ENCODE results near the gene IL1R1. TPM values are rescaled to one million over a fixed set of nuclear protein-coding genes. Genes with fewer than 3 reads are reported as not detected.
A peak's percentile ranks its signal among the peaks of the same experiment; 100 is the strongest.
"Not testable (repeated sequence)": the region's sequence is repeated elsewhere in the genome, so short reads cannot be mapped to it uniquely, and the experiment has no call there.

Gene IL1R1, protein sequence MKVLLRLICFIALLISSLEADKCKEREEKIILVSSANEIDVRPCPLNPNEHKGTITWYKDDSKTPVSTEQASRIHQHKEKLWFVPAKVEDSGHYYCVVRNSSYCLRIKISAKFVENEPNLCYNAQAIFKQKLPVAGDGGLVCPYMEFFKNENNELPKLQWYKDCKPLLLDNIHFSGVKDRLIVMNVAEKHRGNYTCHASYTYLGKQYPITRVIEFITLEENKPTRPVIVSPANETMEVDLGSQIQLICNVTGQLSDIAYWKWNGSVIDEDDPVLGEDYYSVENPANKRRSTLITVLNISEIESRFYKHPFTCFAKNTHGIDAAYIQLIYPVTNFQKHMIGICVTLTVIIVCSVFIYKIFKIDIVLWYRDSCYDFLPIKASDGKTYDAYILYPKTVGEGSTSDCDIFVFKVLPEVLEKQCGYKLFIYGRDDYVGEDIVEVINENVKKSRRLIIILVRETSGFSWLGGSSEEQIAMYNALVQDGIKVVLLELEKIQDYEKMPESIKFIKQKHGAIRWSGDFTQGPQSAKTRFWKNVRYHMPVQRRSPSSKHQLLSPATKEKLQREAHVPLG
- 7.9 and 12.4 TPM in 2 replicates for total RNA-seq (2014; rRNA removed; shearing (Covaris generic))

DNA sequence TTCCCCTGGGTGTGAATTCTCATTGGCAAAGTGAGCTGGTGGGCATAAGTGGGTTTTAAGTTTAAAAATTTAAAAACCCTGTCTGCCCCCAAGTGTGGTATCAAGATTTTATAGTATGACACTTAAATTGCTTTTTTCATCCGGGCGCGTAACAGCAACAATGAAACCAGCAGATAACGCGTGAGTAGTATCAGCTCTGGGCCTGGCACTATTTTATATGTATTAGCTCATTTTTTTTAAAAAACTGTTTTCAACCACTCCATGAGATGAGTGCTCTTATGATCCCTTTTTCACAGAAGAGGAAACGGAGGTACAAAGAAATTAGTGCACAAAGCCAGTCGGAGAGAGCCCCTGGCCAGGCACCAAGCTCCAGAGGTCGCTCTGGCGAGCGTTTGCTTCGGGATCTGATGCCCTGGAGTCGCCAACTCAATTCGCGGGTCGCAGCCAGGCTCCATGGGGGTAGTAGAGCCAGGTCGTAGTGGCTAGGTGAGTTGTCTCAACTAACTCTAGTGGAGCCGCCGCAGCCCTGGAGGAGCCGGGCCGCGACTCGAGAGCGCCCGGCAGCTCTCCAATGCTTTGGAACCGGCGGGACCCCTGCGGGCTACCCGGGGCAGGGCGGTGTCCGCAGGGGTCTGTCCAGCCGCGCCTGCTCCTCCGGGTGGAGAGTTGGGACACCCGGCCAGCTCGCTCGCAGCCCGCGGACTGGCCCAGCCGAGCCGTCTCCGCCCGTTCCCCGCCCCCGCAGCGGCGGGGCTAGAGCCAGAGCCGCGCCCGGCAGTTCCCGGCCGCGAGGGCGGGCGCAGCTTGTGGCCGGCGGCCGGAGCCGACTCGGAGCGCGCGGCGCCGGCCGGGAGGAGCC, at the start of gene IL1R1:
Gene IL1R1 (plus strand): TSS at position 777 of the 859 bp plus-strand sequence. CDS start 14,979 bp downstream, outside the sequence.
- DNase-seq (ENCODE audit: low read depth): no peak

DNA sequence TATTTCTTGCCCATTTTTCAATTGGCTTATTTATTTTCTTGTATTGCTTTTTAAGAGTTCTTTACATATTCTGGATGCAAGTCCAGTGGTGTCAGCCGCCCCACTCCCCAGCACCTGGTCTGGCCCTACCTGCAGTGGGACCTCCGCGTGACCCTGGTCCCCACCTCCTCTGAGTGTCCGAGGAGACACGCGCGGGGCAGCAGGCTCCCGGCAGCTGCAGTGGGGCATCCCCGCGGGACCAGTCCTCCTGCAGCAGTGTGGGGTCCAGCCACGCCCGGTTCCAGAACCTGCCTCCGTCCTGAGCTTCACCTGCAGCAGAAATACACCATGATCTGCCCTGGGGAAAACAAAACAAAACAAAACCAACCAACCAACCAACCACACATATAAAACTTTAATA, 48.9 kb upstream of the IL1R1 start:
- DNase-seq (ENCODE audit: low read depth): no peak

DNA sequence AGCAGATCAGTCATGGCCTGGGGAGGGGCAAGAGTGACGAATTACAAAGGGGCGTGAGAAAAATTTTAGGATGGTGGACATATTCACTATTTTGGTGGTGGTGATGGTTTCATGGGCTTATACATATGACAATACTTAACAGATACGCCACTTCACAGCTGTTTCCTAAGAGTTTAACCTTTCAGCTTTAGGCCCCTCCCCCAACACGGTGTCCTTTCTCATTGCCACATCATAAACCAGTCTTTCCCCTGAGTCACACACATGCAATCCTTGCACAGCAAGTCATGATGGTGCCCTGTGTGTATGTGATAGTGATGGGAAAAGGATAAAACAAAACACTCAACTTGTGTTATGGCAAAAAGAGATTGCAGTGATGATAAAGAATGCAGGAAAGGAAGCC, 47.6 kb upstream of the IL1R1 start:
- DNase-seq (ENCODE audit: low read depth): peak; percentile 88

DNA sequence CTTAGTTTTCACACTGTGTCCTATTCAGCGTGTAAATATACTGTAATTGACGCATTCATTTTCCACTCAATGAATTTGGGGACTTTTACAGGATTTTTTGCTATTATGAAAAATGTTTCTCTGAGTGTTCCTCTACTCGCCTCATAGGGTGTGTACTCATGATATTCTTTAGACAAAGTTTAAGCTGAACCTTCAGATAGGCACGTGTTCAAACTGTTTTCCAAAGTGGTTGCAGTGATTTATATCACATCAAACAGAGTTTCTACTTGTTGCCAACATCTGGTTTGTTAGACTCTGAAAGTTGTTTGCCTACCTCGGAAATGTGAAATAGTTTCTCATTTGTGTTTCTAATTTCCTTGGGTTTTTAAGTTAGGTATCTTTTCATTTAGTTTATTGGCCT, 46.4 kb upstream of the IL1R1 start:
- DNase-seq (ENCODE audit: low read depth): no peak

DNA sequence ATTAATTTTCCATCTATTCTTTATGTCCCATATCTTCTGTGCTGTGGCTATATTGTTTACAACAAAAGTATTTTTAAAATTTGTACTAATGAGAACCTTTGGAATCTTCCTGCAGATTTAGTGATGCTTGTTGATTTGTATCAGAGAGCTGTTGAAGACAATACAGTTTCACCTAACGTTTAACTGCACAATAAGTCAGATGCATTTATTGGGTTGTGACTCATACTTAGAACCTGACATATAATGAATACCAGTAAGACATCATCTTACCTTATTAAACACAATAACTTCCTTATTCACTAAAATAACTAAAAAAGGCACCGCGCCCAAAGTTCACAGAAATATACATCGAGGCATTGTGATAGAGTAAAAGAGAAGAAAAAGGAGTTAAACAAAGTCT, 43.8 kb upstream of the IL1R1 start:
- peak; percentile 32 for DNase-seq (ENCODE audit: low read depth)

DNA sequence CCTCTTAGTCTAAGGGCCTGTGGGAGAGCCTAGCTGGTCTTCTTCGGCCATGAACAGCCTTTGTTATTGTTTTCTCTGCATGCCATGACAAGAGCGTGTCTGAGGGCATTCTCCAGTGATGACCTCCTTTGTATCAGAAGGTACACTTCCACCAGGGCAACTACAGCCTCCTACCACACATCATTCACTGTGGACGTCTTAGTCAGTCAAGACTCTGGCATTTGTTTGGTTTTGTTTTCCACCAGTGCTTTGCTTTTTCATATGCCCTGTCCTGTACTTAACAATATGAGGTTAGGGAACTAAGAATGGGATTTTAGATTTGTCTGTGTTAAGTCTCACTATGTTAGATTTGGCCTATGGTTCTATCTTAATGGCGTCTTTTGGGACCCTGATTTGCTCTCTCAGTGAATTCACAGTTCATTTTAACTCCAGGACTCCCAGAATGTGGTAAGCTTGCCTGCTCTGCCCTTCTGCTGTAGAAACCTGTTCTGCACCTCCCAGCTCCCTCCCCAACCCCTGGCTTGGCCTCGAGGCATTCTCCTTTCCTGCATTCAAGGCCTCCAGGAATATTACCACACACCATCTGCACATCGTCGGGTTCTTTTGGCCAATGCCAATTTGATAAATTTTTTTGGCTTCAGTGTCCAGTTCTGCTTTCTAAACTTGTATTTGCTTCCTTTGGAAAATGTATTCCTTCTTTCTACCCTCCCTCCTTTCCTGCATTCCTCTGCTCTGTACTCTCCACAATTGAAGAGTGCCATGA, 42.8 kb upstream of the IL1R1 start:
- no peak for DNase-seq (ENCODE audit: low read depth)

DNA sequence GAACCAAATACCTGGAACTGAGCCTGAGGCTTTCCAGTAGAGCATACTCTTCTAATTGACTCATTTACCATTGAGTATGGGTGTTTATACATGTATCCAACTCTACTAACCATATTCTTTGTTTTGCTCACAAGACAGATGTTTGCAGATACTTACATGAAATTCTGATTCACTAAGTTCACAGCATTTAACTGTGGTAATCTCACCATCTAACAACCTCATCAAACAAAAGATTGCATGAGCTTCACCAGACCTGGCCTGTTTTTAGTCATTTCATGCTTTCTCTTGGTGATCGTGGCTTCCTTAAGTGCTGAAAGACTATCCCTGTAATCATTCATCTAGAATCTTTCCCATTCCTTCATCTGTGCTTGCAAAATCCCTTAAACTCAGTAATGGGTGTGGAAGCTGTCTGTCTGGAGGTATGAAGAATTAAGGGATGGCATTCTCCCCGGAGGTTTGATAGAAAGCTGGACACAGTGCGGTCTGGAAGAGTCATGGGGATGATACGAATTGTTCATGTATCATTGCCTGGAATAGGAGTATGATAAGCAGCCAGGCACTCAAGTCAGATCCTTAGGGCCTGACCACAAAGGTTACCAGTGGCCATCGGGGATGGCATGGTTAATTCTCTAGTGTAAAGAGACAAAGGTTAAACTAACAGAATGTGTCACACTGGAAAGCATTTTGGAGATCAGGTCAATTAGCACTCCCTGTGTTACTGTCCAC, 42.0 kb upstream of the IL1R1 start:
- DNase-seq (ENCODE audit: low read depth): peak; percentile 78

DNA sequence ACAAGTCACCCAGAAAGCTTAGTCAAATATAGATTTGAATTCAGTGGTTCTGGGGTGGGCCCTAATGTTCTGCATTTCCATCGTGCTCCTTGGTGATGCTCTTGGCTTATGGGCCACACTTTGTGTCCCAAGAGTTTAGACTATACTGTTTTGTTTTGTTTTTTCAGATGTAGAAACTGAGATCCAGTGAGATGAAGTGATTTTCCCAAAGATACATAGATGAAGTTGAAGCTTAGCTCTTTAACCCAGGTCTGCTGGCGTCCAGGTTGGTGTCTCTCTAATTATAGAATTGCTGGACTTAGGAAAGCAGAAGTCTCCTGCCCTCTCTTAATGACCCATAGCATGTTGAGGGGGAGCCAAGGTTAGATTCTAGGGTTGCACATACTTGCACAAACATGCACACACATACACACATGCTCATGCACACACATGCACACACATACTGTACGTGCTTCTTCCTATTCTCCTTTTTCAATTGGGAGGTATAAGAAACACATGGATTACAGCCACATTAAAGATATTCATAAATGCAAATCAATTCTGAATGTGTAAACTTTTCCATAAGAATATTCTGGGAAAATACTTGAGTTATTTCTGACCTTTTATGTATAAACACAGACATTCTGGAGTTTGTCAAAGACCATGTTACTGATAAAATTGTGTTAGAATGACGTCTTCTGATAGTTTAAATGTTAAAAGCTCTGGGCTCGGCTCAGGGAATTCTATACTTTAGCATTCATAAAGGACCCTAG, 41.3 kb upstream of the IL1R1 start:
- no peak for DNase-seq (ENCODE audit: low read depth)

DNA sequence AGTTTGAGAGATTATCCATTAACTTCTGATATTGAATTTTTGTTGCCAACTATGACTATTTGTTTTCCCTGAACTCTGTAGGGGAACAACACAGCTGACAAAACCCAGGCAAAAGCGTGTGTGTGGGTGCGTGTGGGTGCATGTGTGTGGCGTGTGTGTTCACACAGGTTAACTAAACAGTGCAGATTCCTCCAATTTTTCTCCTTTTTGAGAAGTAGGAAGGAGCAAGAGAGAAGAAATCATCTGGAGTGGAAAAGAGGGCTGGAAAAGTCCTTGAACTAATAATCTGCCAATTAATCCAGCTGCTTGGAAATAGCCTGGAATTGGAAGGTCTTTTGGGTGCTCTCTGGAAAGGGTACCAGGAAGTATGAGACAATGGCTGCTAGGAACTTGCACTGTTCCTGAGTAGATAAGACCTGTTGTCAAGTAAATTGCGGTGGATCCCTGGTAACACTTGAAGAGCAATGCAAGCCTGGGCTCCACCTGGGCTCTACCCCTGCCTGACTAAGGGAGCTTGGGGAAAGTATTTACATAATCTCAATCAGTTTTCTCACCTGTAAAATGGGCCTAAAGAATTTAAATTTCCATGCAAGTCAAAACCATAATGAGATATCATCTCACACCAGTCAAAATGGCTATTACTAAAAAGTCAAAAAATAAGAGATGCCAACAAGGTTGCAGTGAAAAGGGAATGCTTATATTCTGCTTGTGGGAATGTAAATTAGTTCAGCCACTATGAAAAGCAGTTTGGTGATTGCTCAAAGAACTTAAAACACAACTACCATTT, 40.5 kb upstream of the IL1R1 start:
- no peak for DNase-seq (ENCODE audit: low read depth)

DNA sequence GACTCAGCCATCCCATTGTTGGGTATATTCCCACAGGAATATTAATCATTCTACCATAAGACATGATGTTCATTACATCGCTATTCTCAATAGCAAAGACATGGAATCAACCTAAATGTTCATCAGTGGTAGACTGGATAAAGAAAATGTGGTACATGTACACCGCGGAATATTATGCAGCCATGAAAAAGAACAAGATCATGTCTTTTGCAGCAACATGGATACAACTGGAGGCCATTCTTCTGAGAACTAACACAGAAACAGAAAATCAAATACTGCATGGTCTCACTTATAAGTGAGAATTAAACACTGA, 40.0 kb upstream of the IL1R1 start:
- DNase-seq (ENCODE audit: low read depth): not testable (repeated sequence)

DNA sequence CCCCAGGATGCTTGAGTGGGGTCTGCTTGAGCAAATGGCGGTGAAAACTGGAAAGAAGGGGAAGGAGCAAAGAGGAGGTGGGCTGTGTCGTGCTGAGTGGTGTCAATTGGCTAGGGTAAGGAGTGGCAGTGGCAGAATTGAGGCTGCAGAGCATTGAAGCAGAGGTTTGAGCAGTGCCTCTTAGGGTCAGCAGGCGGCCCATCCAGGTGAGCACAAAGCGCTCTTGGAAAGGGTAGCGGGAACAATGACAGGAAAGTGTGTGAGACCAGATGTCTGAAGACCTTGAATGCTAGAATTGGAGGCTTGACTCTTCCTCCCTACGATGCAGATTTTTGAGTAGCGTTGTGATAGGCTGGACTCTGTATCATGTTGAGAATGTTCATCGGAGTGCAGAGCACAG, 39.3 kb upstream of the IL1R1 start:
- DNase-seq (ENCODE audit: low read depth): no peak

DNA sequence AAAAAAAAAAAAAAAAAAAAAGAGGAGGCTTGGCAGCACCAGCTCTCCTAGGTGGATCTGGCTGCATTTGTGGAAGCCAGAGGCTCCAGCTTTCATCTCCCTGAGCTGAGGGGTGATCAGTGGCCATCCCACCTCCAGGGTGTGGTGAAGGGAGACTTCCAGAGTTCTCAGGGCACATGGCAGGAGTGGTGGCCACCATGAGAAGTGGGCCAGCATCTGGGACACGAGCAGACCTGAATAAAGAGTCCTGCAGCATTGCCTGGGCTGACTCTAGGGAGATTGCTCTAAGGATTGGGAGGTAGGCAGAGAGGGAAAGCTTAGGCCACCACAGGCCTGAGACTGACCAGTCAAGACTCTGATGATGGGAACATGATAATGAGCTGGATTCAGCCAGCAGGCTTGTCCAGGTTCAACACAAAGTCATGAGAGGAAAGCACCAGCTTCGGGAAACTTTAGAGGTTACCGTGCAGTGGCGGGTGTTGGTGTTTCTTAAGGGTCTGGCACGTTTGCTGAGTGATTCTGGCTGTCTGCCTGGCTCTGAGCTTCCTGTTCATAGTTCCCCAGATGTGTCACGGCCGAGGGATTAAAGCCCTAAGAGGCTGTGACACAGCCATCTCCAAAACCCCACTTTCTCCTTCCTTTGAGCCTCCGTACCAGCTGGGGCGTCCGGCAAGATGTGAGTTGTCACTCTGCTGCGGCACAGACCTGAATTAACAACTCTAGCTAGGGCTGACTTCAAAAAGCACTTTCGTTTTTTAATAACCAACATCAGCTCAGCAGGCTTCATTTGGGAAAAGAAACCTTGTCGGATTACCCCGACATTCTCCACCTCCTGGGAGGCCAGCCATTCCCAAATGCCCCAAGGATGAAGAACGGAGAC, 38.3 kb upstream of the IL1R1 start:
- peak; percentile 95 for DNase-seq (ENCODE audit: low read depth)

DNA sequence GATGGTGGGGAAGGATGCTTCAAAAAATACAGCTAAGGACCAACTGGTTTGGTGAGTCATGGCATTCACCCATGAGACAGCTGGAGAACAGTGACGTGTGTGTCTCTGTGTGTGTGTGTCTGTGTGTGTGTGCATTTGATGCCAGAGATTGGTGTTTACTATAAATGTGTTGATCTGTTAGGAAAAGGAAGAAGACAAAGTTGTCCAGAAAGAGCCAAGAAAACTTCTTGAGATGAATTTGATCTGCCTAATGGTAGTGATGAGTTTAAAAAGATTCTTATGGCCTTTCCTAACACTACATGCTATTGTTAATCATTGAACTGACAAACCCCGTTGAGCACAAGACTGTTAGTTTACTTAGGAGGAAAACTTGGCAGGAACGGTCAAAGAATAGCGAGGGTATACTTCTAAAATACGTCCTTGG, 36.4 kb upstream of the IL1R1 start:
- peak; percentile 44 for DNase-seq (ENCODE audit: low read depth)

DNA sequence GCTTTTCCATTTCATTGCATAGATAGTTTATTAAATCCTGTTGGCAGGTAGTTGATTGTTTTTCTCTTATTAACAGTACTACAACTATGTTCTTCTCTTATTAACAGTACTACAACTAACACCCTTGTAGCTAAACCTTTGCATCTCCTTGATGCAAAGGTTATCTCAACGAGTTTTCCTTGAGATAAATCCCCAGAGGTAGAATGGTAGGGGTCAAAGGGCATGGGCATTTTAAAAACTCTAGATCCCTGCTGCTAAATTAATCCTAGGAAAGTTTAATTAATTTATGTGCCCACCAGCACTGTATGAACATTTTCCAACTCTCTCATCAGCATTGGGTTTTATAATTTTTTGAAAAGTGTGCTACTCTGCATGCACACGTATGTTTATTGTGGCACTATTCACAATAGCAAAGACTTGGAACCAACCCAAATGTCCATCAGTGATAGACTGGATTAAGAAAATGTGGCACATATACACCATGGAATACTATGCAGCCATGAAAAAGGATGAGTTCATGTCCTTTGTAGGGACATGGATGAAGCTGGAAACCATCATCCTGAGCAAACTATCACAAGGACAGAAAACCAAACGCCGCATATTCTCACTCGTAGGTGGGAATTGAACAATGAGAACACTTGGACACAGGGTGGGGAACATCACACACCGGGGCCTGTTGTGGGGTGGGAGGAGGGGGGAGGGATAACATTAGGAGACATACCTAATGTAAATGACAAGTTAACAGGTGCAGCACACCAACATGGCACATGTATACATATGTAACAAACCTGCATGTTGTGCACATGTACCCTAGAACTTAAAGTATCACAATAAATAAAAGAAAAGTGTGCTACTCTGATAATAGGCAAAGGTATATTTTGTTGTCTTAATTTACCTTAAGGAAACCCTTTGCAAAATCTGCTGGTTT, 35.5 kb upstream of the IL1R1 start:
- not testable (repeated sequence) for DNase-seq (ENCODE audit: low read depth)

DNA sequence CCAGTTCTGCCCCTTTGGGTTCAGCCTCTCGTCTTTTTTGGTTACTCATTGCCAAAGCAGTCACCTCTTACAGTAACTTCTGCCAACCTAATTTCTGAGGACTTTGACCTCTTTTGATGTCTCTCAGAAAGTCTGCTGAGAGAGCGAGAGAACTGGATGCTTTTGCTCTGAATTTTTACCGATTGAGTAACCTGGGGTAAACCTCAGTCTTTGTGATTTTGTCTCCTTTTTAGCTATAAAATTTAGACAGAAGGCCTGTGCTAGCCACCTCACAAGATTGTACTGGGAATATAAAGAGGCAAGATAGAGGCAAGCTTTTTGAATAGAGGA, 34.8 kb upstream of the IL1R1 start:
- DNase-seq (ENCODE audit: low read depth): peak; percentile 82

DNA sequence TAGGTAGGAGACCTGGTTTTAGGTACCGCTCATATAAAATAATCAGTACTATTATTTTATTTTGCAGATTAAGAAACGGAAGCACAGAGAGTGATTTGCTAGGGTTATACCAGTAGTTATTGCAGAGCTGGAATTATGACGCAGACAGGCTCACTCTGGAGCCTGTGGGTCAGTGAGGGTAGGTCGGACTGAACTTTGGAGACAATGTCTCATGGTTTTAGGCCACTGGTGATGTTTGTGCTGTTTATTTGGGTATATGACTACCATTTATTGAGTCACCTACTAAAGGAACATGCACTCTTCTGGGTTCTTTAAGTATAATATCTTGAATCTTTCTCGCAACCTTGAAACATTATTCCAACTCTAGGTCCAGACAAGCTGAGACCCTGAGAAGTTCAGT, 33.5 kb upstream of the IL1R1 start:
- no peak for DNase-seq (ENCODE audit: low read depth)

DNA sequence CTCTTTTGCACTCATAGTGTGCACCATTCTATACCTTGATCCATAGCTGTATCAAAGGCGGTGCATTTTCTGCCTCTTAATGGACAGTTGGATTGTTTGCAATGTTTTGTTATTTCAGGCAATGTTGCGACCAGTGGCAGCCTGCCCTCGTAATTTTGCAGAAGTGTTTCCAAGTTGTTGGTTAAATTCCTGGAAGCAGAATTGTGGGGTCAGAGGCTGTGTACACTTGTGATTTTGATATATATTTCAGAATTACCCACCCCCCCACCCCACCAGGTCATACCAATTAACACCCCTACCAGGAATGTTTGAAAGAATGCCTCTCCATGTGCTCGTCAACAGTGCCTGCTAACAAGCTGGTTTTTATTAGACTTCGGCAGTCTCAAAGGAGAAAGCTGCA, 32.4 kb upstream of the IL1R1 start:
- no peak for DNase-seq (ENCODE audit: low read depth)
